H1 (cell line): ENCODE data around the gene ZNF407. TPM values are rescaled to one million over a fixed set of nuclear protein-coding genes. Genes with fewer than 3 reads are reported as not detected.

ENCODE experiments used
- CTCF ChIA-PET: fragments of 300-600 bp; sonication (Branson Sonifier 250); formaldehyde crosslinking; loops from one replicate; lab custom pipeline; 2021; ENCODE audit not compliant: partially characterized antibody; lab: Charles Lee
- POLR2A ChIA-PET: fragments of 300-600 bp; sonication (Branson Sonifier 250); formaldehyde crosslinking; loops from one replicate; lab custom pipeline; 2021; ENCODE audit warnings: inconsistent platforms; ENCODE audit not compliant: partially characterized antibody; lab: Charles Lee
- DNase-seq, 2 experiments: peaks; one replicate each; pipeline versions ENCODE4 v3.0.0 to v3.0.0-alpha.2; 2010 to 2022; ENCODE audit warnings: low spot score in 2 of 2, low read depth in 1 of 2, mixed read lengths in 1 of 2
- FAIRE-seq: peaks from 2 replicates; lab custom pipeline; 2011; peaks lifted over from hg19 to GRCh38; lab: Jason Lieb, UNC
- H2AFZ ChIP-seq: 2 replicates; pipeline ENCODE4 v1.8.1; 2012; ENCODE audit warnings: low read length, inconsistent platforms
- H2AK5ac ChIP-seq: 2 replicates; pipeline ENCODE4 v1.6.1; 2013; ENCODE audit warnings: low read depth, low read length
- H2BK120ac ChIP-seq: replicated peaks from 2 replicates; pipeline ENCODE3; 2013; ENCODE audit warnings: low read depth, low read length, inconsistent platforms
- H2BK12ac ChIP-seq: 2 replicates; pipeline ENCODE4 v1.6.1; 2013; ENCODE audit warnings: low read depth, low read length
- H2BK15ac ChIP-seq: 2 replicates; pipeline ENCODE4 v1.6.1; 2013; ENCODE audit warnings: low read length
- H2BK20ac ChIP-seq: 2 replicates; pipeline ENCODE4 v1.6.1; 2013; ENCODE audit warnings: low read length
- H2BK5ac ChIP-seq: 2 replicates; pipeline ENCODE4 v1.6.1; 2013; ENCODE audit warnings: low read depth, low read length
- H3K14ac ChIP-seq: 2 replicates; pipeline ENCODE4 v1.6.1; 2013; ENCODE audit warnings: inconsistent platforms; ENCODE audit not compliant: insufficient read length
- H3K18ac ChIP-seq: 2 replicates; pipeline ENCODE4 v1.6.1; 2013; ENCODE audit warnings: low read length; ENCODE audit errors: extremely low read depth
- H3K23ac ChIP-seq: 2 replicates; pipeline ENCODE4 v1.6.1; 2013; ENCODE audit warnings: inconsistent platforms; ENCODE audit not compliant: insufficient read length
- H3K23me2 ChIP-seq: 2 replicates; pipeline ENCODE4 v1.6.1; 2013; ENCODE audit warnings: low read depth, low read length
- H3K27ac ChIP-seq: 2 replicates; pipeline ENCODE4 v1.6.1; 2011; ENCODE audit warnings: low read depth, low read length, inconsistent platforms
- H3K27me3 ChIP-seq, 4 experiments: replicated peaks in 1 of 4; 1 replicate in 1 of 4; 2 replicates in 3 of 4; pipeline versions ENCODE4 v1.6.1 to v1.8.1; 2011 to 2013; ENCODE audit warnings: low read length in 3 of 4, mild to moderate bottlenecking in 3 of 4, inconsistent platforms in 2 of 4, mixed read lengths in 2 of 4, moderate library complexity in 1 of 4; ENCODE audit not compliant: control insufficient read depth in 3 of 4, insufficient read depth in 3 of 4; ENCODE audit errors: extremely low read depth in 1 of 4
- H3K36me3 ChIP-seq, 4 experiments: 2 replicates each; pipeline versions ENCODE4 v1.6.1 to v1.8.1; 2011 to 2013; ENCODE audit warnings: mild to moderate bottlenecking in 4 of 4, low read length in 3 of 4, moderate library complexity in 2 of 4, control low read depth in 1 of 4, inconsistent platforms in 1 of 4; ENCODE audit not compliant: insufficient read depth in 4 of 4, control insufficient read depth in 2 of 4
- H3K4ac ChIP-seq: replicated peaks from 2 replicates; pipeline ENCODE3; 2013; ENCODE audit warnings: low read length, low read depth, mixed read lengths, inconsistent platforms; ENCODE audit not compliant: insufficient read length
- H3K4me1 ChIP-seq, 4 experiments: replicated peaks in 1 of 4; 1 replicate in 1 of 4; 2 replicates in 3 of 4; pipeline versions ENCODE4 v1.6.1 to v1.8.1; 2011 to 2013; ENCODE audit warnings: low read length in 3 of 4, inconsistent platforms in 2 of 4, mixed read lengths in 1 of 4; ENCODE audit not compliant: insufficient read depth in 4 of 4, control insufficient read depth in 3 of 4
- H3K4me2 ChIP-seq, 2 experiments: 2 replicates each; pipeline versions ENCODE4 v1.6.1 to v1.8.1; 2011 to 2013; ENCODE audit warnings: low read depth in 2 of 2, low read length in 2 of 2, control low read depth in 1 of 2, inconsistent platforms in 1 of 2, mild to moderate bottlenecking in 1 of 2; ENCODE audit not compliant: insufficient read depth in 1 of 2
- H3K4me3 ChIP-seq, 4 experiments: fragments of 200-600, 300-600 bp in 1 of 4; sonication (generic), shearing (Covaris generic), sonication (Bioruptor Twin) in 1 of 4; 2 replicates each; pipeline versions ENCODE4 v1.5.1 to v1.8.1; 2011 to 2016; ENCODE audit warnings: low read length in 4 of 4, low read depth in 3 of 4, control low read depth in 2 of 4, inconsistent platforms in 2 of 4, mild to moderate bottlenecking in 2 of 4, mixed read lengths in 1 of 4, moderate library complexity in 1 of 4; ENCODE audit not compliant: insufficient read depth in 2 of 4; ENCODE audit errors: extremely low read depth in 1 of 4
- H3K56ac ChIP-seq: replicated peaks from 2 replicates; pipeline ENCODE3; 2013; ENCODE audit warnings: low read depth, mild to moderate bottlenecking, mixed read lengths, low read length, inconsistent platforms; ENCODE audit not compliant: insufficient read length
- H3K79me1 ChIP-seq: 2 replicates; pipeline ENCODE4 v1.6.1; 2013; ENCODE audit warnings: low read depth, low read length, control low read depth
- H3K79me2 ChIP-seq, 2 experiments: 2 replicates each; pipeline versions ENCODE4 v1.6.1 to v1.8.1; 2012 to 2013; ENCODE audit warnings: low read length in 2 of 2, mild to moderate bottlenecking in 2 of 2, inconsistent platforms in 1 of 2; ENCODE audit not compliant: insufficient read depth in 2 of 2, control insufficient read depth in 1 of 2
- H3K9ac ChIP-seq, 4 experiments: replicated peaks in 1 of 4; 1 replicate in 1 of 4; 2 replicates in 3 of 4; pipeline versions ENCODE4 v1.6.1 to v1.8.1; 2011 to 2013; ENCODE audit warnings: low read depth in 3 of 4, low read length in 3 of 4, control low read depth in 2 of 4, mild to moderate bottlenecking in 2 of 4, moderate library complexity in 2 of 4, inconsistent platforms in 1 of 4; ENCODE audit errors: extremely low read depth in 1 of 4
- H3K9me3 ChIP-seq, 2 experiments: 2 replicates each; pipeline versions ENCODE4 v1.6.1 to v1.8.1; 2012 to 2013; ENCODE audit warnings: mild to moderate bottlenecking in 2 of 2, moderate library complexity in 2 of 2, control low read depth in 1 of 2, inconsistent platforms in 1 of 2, low read depth in 1 of 2, low read length in 1 of 2, mixed read lengths in 1 of 2; ENCODE audit not compliant: insufficient read depth in 2 of 2
- H4K20me1 ChIP-seq, 2 experiments: replicated peaks in 1 of 2; 2 replicates each; pipeline versions ENCODE3 to v1.8.1; 2011 to 2013; ENCODE audit warnings: inconsistent platforms in 2 of 2, low read length in 2 of 2, mild to moderate bottlenecking in 1 of 2; ENCODE audit not compliant: insufficient read depth in 2 of 2, control insufficient read depth in 1 of 2
- H4K5ac ChIP-seq: 2 replicates; pipeline ENCODE4 v1.6.1; 2013; ENCODE audit warnings: low read length, low read depth, mixed read lengths, inconsistent platforms; ENCODE audit not compliant: insufficient read length
- H4K8ac ChIP-seq: 2 replicates; pipeline ENCODE4 v1.8.0; 2013; ENCODE audit warnings: mild to moderate bottlenecking, moderate library complexity, low read length, inconsistent platforms; ENCODE audit not compliant: insufficient read depth; ENCODE audit errors: extremely low read depth
- H4K91ac ChIP-seq: replicated peaks from 2 replicates; pipeline ENCODE3; 2013; ENCODE audit warnings: low read length, mixed read lengths, inconsistent platforms; ENCODE audit not compliant: insufficient read length
- BRCA1 ChIP-seq: IDR thresholded peaks from 2 replicates; pipeline ENCODE4 v1.6.1; 2012; ENCODE audit warnings: low read depth, low read length, improper control_type of control experiment
- FOSL1 ChIP-seq: IDR thresholded peaks from 2 replicates; pipeline ENCODE4 v1.6.1; 2011; ENCODE audit warnings: mild to moderate bottlenecking, low read depth, low read length, moderate library complexity; ENCODE audit not compliant: insufficient read depth
- HDAC2 ChIP-seq, 2 experiments: fragments of 300-600 bp in 1 of 2; sonication (generic) in 1 of 2; IDR thresholded peaks; 2 replicates each; pipeline ENCODE4 v1.6.1; 2011 to 2012; ENCODE audit warnings: low read depth in 2 of 2, low read length in 2 of 2, mild to moderate bottlenecking in 2 of 2, moderate library complexity in 2 of 2, borderline replicate concordance in 1 of 2, inconsistent platforms in 1 of 2
- JUND ChIP-seq: IDR thresholded peaks from 2 replicates; pipeline ENCODE4 v1.6.1; 2011; ENCODE audit warnings: mild to moderate bottlenecking, improper control_type of control experiment, low read length
- PHF8 ChIP-seq: fragments of 200-600 bp; sonication (generic); conservative IDR thresholded peaks from 2 replicates; pipeline ENCODE4 v1.7.1; 2012; ENCODE audit warnings: low read depth, mild to moderate bottlenecking, inconsistent platforms, low read length, moderate library complexity
- POU5F1 ChIP-seq: IDR thresholded peaks from 2 replicates; pipeline ENCODE4 v1.6.1; 2011; ENCODE audit warnings: low read depth, mild to moderate bottlenecking, low read length, moderate library complexity
- RXRA ChIP-seq: IDR thresholded peaks from 2 replicates; pipeline ENCODE4 v1.6.1; 2011; ENCODE audit warnings: low read depth, mild to moderate bottlenecking, low read length, moderate library complexity; ENCODE audit not compliant: insufficient read depth
- SAP30 ChIP-seq: fragments of 300-600 bp; sonication (generic); IDR thresholded peaks from 2 replicates; pipeline ENCODE4 v1.7.1; 2012; ENCODE audit warnings: low read length, moderate library complexity, mild to moderate bottlenecking, inconsistent platforms; ENCODE audit not compliant: insufficient read depth, insufficient replicate concordance
- SIX5 ChIP-seq: IDR thresholded peaks from 2 replicates; pipeline ENCODE4 v1.6.1; 2011; ENCODE audit warnings: mild to moderate bottlenecking, low read depth, low read length
- SP4 ChIP-seq: IDR thresholded peaks from 2 replicates; pipeline ENCODE4 v1.6.1; 2012; ENCODE audit warnings: low read length, inconsistent platforms
- TAF7 ChIP-seq: optimal IDR thresholded peaks from 2 replicates; pipeline ENCODE3; 2011; ENCODE audit warnings: low read depth, mild to moderate bottlenecking, inconsistent platforms, low read length, moderate library complexity, borderline replicate concordance
- TCF12 ChIP-seq: IDR thresholded peaks from 2 replicates; pipeline ENCODE4 v1.6.1; 2011; ENCODE audit warnings: low read depth, mild to moderate bottlenecking, low read length
- TEAD4 ChIP-seq: IDR thresholded peaks from 2 replicates; pipeline ENCODE4 v1.6.1; 2012; ENCODE audit warnings: low read depth, low read length, inconsistent platforms, mixed read lengths
- YY1 ChIP-seq: IDR thresholded peaks from 2 replicates; pipeline ENCODE4 v1.6.1; 2011; ENCODE audit warnings: low read depth, mild to moderate bottlenecking, low read length
- WGBS, 2 experiments: shearing (Covaris generic) in 1 of 2; methylation state at CpG; one replicate each; pipeline versions ENCODE4 v1.1.6 to v1.1.7; 2013 to 2015; ENCODE audit warnings: low lambda C conversion rate in 2 of 2, mixed read lengths in 2 of 2, inconsistent platforms in 1 of 2, low coverage in 1 of 2, missing lambda C conversion rate in 1 of 2; ENCODE audit not compliant: insufficient replicate concordance in 2 of 2, insufficient coverage in 1 of 2, insufficient read length in 1 of 2; ENCODE audit errors: extremely low coverage in 1 of 2, missing lambda C conversion rate in 1 of 2; 5-methylcytosine and 5-hydroxymethylcytosine counted together
- polyA plus RNA-seq, 7 experiments: library from polyadenylated mRNA; depleted of rRNA in 3 of 7; stranded (reverse) in 5 of 7; unstranded in 2 of 7; fragments of >200 nt in 5 of 7; fragments of 200-250 nt in 2 of 7; gene quantifications; 1 replicate in 5 of 7; 2 replicates in 1 of 7; 4 replicates in 1 of 7; pipeline versions ENCODE4 v1.2.1 to v1.2.3, GENCODE V29; 2011 to 2013; ENCODE audit warnings: missing spikeins in 2 of 7, mixed read lengths in 2 of 7
- total RNA-seq: library from RNA; stranded (reverse); fragmentation: NEBNext Ultra II Directional; extraction: Animal tissue kit (Norgen Biotek cat#: 25700); gene quantifications from 2 replicates; pipeline ENCODE4 v1.2.1, GENCODE V29; 2021
- TF ChIP-seq, protein P1 (sequence below): IDR thresholded peaks from 2 replicates; pipeline ENCODE4 v1.6.1; 2011; ENCODE audit warnings: low read depth, mild to moderate bottlenecking, low read length; ENCODE audit not compliant: insufficient read depth

The ZNF407 gene
- total and polyA plus RNA-seq, 2 of the 8 experiments (the other 6 are each of a cell fraction or from before 2014, with no cell fraction given), result 1.5 to 6.8 TPM

- 95% methylated on average over 9 of the region's 9 CpGs; no CpG with 5 or more reads in 1 of the 2 experiments for WGBS, 2 experiments
- Histone ChIP-seq H3K27me3 (no peaks in the 10 kb centered on the region), H3K56ac (no peak overlapping the region), H4K8ac (no peak overlapping the region), H2AFZ (no peak overlapping the region), H3K79me1 (no peaks in the 10 kb centered on the region), H3K4me3 (no peak overlapping the region), H3K4ac (no peak overlapping the region), H3K9me3 (no peaks in the 10 kb centered on the region), H2BK120ac (no peak overlapping the region), H3K79me2 (no peaks in the 10 kb centered on the region), H3K4me1 (no peaks in the 10 kb centered on the region), H4K5ac (no peak overlapping the region), H3K23ac (no peak overlapping the region), H4K91ac (no peak overlapping the region), H3K36me3 (no peaks in the 10 kb centered on the region), H2BK12ac (no peak overlapping the region), H2BK5ac (no peak overlapping the region), H3K9ac (no peak overlapping the region), H3K14ac (no peak overlapping the region), H3K4me2 (no peak overlapping the region), H3K27ac (no peak overlapping the region), H3K18ac (no peak overlapping the region), H2AK5ac (no peak overlapping the region), H4K20me1 (no peaks in the 10 kb centered on the region), H2BK20ac (no peak overlapping the region), H2BK15ac (no peak overlapping the region), H3K23me2 (no peaks in the 10 kb centered on the region)
- ChIA-PET CTCF (no interaction called here), POLR2A (no interaction called here)
- FAIRE-seq (no peak), DNase-seq (no peak)
- TF ChIP-seq SAP30, result no peak
- no peak for TF ChIP-seq TAF7
- no peak for TF ChIP-seq YY1
- no peak for TF ChIP-seq TEAD4
- TF ChIP-seq SIX5, result no peak
- TF ChIP-seq SP4, result no peak
- TF ChIP-seq BRCA1, result no peak
- no peak for TF ChIP-seq PHF8
- TF ChIP-seq RXRA, result no peak
- TF ChIP-seq, protein P1, sequence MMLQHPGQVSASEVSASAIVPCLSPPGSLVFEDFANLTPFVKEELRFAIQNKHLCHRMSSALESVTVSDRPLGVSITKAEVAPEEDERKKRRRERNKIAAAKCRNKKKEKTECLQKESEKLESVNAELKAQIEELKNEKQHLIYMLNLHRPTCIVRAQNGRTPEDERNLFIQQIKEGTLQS, result no peak
- no peak for TF ChIP-seq TCF12
- TF ChIP-seq POU5F1, result no peak
- TF ChIP-seq HDAC2 (IDR thresholded peaks at IDR 0.05; ENCODE audit: borderline replicate concordance in 1 of 2, low read depth in 2 of 2, low read length in 2 of 2), result no peak
- no peak for TF ChIP-seq FOSL1
- TF ChIP-seq JUND, result no peak
These were observed 512.6 kb downstream of the ZNF407 start for GRCh38 chr18:75110311-75110710.
